ENCODE data around the gene PON2. TPM values are rescaled to one million over a fixed set of nuclear protein-coding genes. Genes with fewer than 3 reads are reported as not detected.

PON2 gene
- total RNA-seq, 2 donors from 2014 or later = 62.0 to 108 TPM

- 74 to 83% methylated on average over 5 of the region's 5 CpGs for WGBS, 2 donors
- Histone ChIP-seq H3K9me3 (no peaks in the 10 kb centered on the region), H3K4me1 (peaks cover 11% of the 10 kb centered on the region), H3K36me3 (replicated peaks in 1 of 2; ENCODE audit: insufficient read depth in 1 of 2, low read depth in 2 of 2) (no peaks in the 10 kb centered on the region), H3K27me3 (no peaks in the 10 kb centered on the region), H3K27ac (no peak overlapping the region), H3K4me3 (no peak overlapping the region)
- no peak for ATAC-seq
- intact Hi-C loops (cut with DNase I) = no loop called here
- DNase-seq = no peak
- TF ChIP-seq POLR2A (IDR thresholded peaks at IDR 0.05) = no peak
- no peak for TF ChIP-seq CTCF (IDR thresholded peaks at IDR 0.05)
Measured at GRCh38 chr7:95429241-95429990, 5.4 kb downstream of the PON2 start.

GRCh38 chr7:95427914-95428516 is 6.8 kb downstream of the PON2 start:
- intact Hi-C loops (cut with DNase I) = no loop called here
- H3K4me3 ChIP-seq = no peak overlapping the region
- DNase-seq (no peak), ATAC-seq (no peak)
- WGBS, 2 donors = 81 to 82% methylated on average over 3 of the region's 3 CpGs
- H3K9me3 ChIP-seq = no peaks in the 10 kb centered on the region
- TF ChIP-seq CTCF (IDR thresholded peaks at IDR 0.05) = no peak
- TF ChIP-seq POLR2A (IDR thresholded peaks at IDR 0.05) = no peak
- H3K36me3 ChIP-seq (replicated peaks in 1 of 2; ENCODE audit: insufficient read depth in 1 of 2, low read depth in 2 of 2) = no peaks in the 10 kb centered on the region
- H3K4me1 ChIP-seq = no peaks in the 10 kb centered on the region
- no peaks in the 10 kb centered on the region for H3K27me3 ChIP-seq
- no peak overlapping the region for H3K27ac ChIP-seq

- peaks cover 3% of the 10 kb centered on the region for H3K4me1 ChIP-seq
- H3K9me3 ChIP-seq = no peaks in the 10 kb centered on the region
- no peak overlapping the region for H3K27ac ChIP-seq
- H3K4me3 ChIP-seq = no peak overlapping the region
- DNase-seq (no peak), ATAC-seq (no peak)
- intact Hi-C loops (cut with DNase I) = no loop called here
- 84 to 86% methylated on average over 7 of the region's 7 CpGs for WGBS, 2 donors
- no peaks in the 10 kb centered on the region for H3K27me3 ChIP-seq
- H3K36me3 ChIP-seq (replicated peaks in 1 of 2; ENCODE audit: insufficient read depth in 1 of 2, low read depth in 2 of 2) = no peaks in the 10 kb centered on the region
- no peak for TF ChIP-seq POLR2A (IDR thresholded peaks at IDR 0.05)
- no peak for TF ChIP-seq CTCF (IDR thresholded peaks at IDR 0.05)
Measured at GRCh38 chr7:95427166-95427565, 7.7 kb downstream of the PON2 start.

- WGBS, 2 donors = 90 to 93% methylated on average over 2 of the region's 2 CpGs
- DNase-seq = no peak
- peaks cover 17% of the 10 kb centered on the region for H3K4me1 ChIP-seq
- no peaks in the 10 kb centered on the region for H3K9me3 ChIP-seq
- intact Hi-C loops (cut with DNase I) = no loop called here
- no peaks in the 10 kb centered on the region for H3K27me3 ChIP-seq
- no peaks in the 10 kb centered on the region for H3K36me3 ChIP-seq (replicated peaks in 1 of 2; ENCODE audit: insufficient read depth in 1 of 2, low read depth in 2 of 2)
- H3K4me3 ChIP-seq = no peak overlapping the region
- TF ChIP-seq POLR2A (IDR thresholded peaks at IDR 0.05) (no peak), CTCF (IDR thresholded peaks at IDR 0.05) (no peak)
- no peak overlapping the region for H3K27ac ChIP-seq
- no peak for ATAC-seq
Measured at GRCh38 chr7:95425694-95426093, 9.1 kb downstream of the PON2 start.

GRCh38 chr7:95424716-95425115 is 10.1 kb downstream of the PON2 start:
- H3K27ac ChIP-seq = no peak overlapping the region
- no peaks in the 10 kb centered on the region for H3K27me3 ChIP-seq
- TF ChIP-seq POLR2A (IDR thresholded peaks at IDR 0.05) = no peak
- TF ChIP-seq CTCF (IDR thresholded peaks at IDR 0.05) = no peak
- H3K9me3 ChIP-seq = no peaks in the 10 kb centered on the region
- no peak overlapping the region for H3K4me3 ChIP-seq
- no peak for DNase-seq
- H3K4me1 ChIP-seq = peaks cover 17% of the 10 kb centered on the region
- ATAC-seq = no peak
- 31 to 44% methylated on average over 1 of the region's 1 CpG for WGBS, 2 donors
- H3K36me3 ChIP-seq (replicated peaks in 1 of 2; ENCODE audit: insufficient read depth in 1 of 2, low read depth in 2 of 2) = no peaks in the 10 kb centered on the region
- intact Hi-C loops (cut with DNase I) = no loop called here

Measured in body of pancreas (tissue), 4 donors.